HG02943 (cell line): ENCODE data around the gene CNTN5.

ENCODE experiments used
- ATAC-seq: cut with Tn5 transposase; IDR thresholded peaks from one replicate; pipeline ENCODE4 v1.9.1; 2021; ENCODE audit warnings: mild to moderate bottlenecking, low read depth, moderate library complexity; ENCODE audit not compliant: unreplicated experiment

The CNTN5 gene

GRCh38 chr11:100151944-100152343 is 1131.2 kb downstream of the CNTN5 start:
- ATAC-seq, result no peak

GRCh38 chr11:100152766-100153165 is 1132.0 kb downstream of the CNTN5 start:
- no peak for ATAC-seq

GRCh38 chr11:100163471-100163870 is 1142.7 kb downstream of the CNTN5 start:
- no peak for ATAC-seq

- ATAC-seq, result no peak
Observed at GRCh38 chr11:100174881-100175280, 1154.1 kb downstream of the CNTN5 start.

GRCh38 chr11:100176456-100176855 is 1155.7 kb downstream of the CNTN5 start:
- ATAC-seq, result no peak

- ATAC-seq, result no peak
Observed at GRCh38 chr11:100177651-100178050, 1156.9 kb downstream of the CNTN5 start.

- ATAC-seq, result no peak
Observed at GRCh38 chr11:100182350-100182749, 1161.6 kb downstream of the CNTN5 start.

GRCh38 chr11:100182927-100183326 is 1162.2 kb downstream of the CNTN5 start:
- ATAC-seq, result no peak

- ATAC-seq, result no peak
Observed at GRCh38 chr11:100185588-100185987, 1164.8 kb downstream of the CNTN5 start.

- ATAC-seq, result no peak
Observed at GRCh38 chr11:100188137-100188783, 1167.5 kb downstream of the CNTN5 start.

- no peak for ATAC-seq
Observed at GRCh38 chr11:100190395-100190794, 1169.6 kb downstream of the CNTN5 start.

GRCh38 chr11:100192181-100192580 is 1171.4 kb downstream of the CNTN5 start:
- no peak for ATAC-seq

GRCh38 chr11:100203789-100204188 is 1183.0 kb downstream of the CNTN5 start:
- ATAC-seq, result no peak

GRCh38 chr11:100205926-100206325 is 1185.2 kb downstream of the CNTN5 start:
- ATAC-seq, result no peak

- ATAC-seq, result no peak
Observed at GRCh38 chr11:100208207-100208606, 1187.5 kb downstream of the CNTN5 start.

GRCh38 chr11:100214791-100215190 is 1194.0 kb downstream of the CNTN5 start:
- no peak for ATAC-seq

- no peak for ATAC-seq
Observed at GRCh38 chr11:100220801-100221200, 1200.1 kb downstream of the CNTN5 start.

GRCh38 chr11:100221791-100222190 is 1201.0 kb downstream of the CNTN5 start:
- no peak for ATAC-seq

- no peak for ATAC-seq
Observed at GRCh38 chr11:100224541-100225034, 1203.8 kb downstream of the CNTN5 start.

- ATAC-seq, result no peak
Observed at GRCh38 chr11:100229086-100229485, 1208.3 kb downstream of the CNTN5 start.

- ATAC-seq, result no peak
Observed at GRCh38 chr11:100232006-100232405, 1211.3 kb downstream of the CNTN5 start.

GRCh38 chr11:100235085-100235484 is 1214.3 kb downstream of the CNTN5 start:
- ATAC-seq, result no peak
